ENCODE results near the gene PGLYRP4.
A peak's percentile ranks its signal among the peaks of the same experiment; 100 is the strongest.

Gene PGLYRP4

GRCh38 chr1:153375511-153375910, 26.9 kb upstream of the PGLYRP4 start, which contains the start of gene S100A12:
Gene S100A12 (minus strand): TSS chr1:153375621. CDS start chr1:153374592, 1,029 bp downstream.
- Histone ChIP-seq H3K4me2 (ENCODE audit: low read length, poor library complexity, severe bottlenecking) (no peak within 1 kb of the TSS), H2BK5ac (ENCODE audit: low read depth, low read length, poor library complexity, severe bottlenecking) (no peak within 1 kb of the TSS), H3K4ac (ENCODE audit: low read depth in 1 of 2, low read length in 2 of 2) (no peak within 1 kb of the TSS), H3K9ac (ENCODE audit: low read length) (peak within 1 kb of the TSS; percentile 16), H3K79me1 (replicated peaks; ENCODE audit: low read length, poor library complexity, severe bottlenecking) (no peaks in the 10 kb centered on the region), H3K27ac (ENCODE audit: low read length, poor library complexity, severe bottlenecking) (no peak within 1 kb of the TSS), H2BK15ac (ENCODE audit: low read depth, poor library complexity, severe bottlenecking) (no peak within 1 kb of the TSS), H4K8ac (ENCODE audit: low read length) (no peak within 1 kb of the TSS), H3K14ac (ENCODE audit: low read length in 2 of 2) (no peak within 1 kb of the TSS), H3K18ac (ENCODE audit: low read depth in 1 of 2, low read length in 2 of 2) (no peak within 1 kb of the TSS), H3K4me3 (ENCODE audit: insufficient read depth in 1 of 2, low read depth in 1 of 2, low read length in 2 of 2) (no peak within 1 kb of the TSS), H3K4me1 (ENCODE audit: control insufficient read depth, insufficient read depth, low read depth, low read length) (no peaks in the 10 kb centered on the region), H3K23ac (ENCODE audit: low read length in 2 of 2) (no peak within 1 kb of the TSS), H3K9me3 (ENCODE audit: control insufficient read depth, low read length) (peaks cover 2% of the 10 kb centered on the region), H2BK120ac (ENCODE audit: low read depth, low read length) (no peak within 1 kb of the TSS), H3K36me3 (ENCODE audit: control insufficient read depth in 1 of 2, insufficient read depth in 2 of 2, low read depth in 1 of 2, low read length in 2 of 2) (no peaks in the 10 kb centered on the region), H3K27me3 (ENCODE audit: control insufficient read depth in 1 of 2, insufficient read depth in 1 of 2, low read length in 2 of 2) (peaks cover 0 to 48% of the 10 kb centered on the region in 2 experiments), H2AFZ (ENCODE audit: low read depth, low read length) (no peak within 1 kb of the TSS), H2BK12ac (ENCODE audit: low read length in 2 of 2) (no peak within 1 kb of the TSS), H4K91ac (ENCODE audit: low read length) (no peak within 1 kb of the TSS), H2AK5ac (ENCODE audit: low read length, severe bottlenecking) (no peak within 1 kb of the TSS)
- peak; percentile 2 for DNase-seq
- WGBS: no CpG with 5 or more reads among the region's 1 CpG

GRCh38 chr1:153374071-153374470, 25.4 kb upstream of the PGLYRP4 start:
- H2BK5ac ChIP-seq (ENCODE audit: low read depth, low read length, poor library complexity, severe bottlenecking): no peak overlapping the region
- H3K36me3 ChIP-seq (ENCODE audit: control insufficient read depth in 1 of 2, insufficient read depth in 2 of 2, low read depth in 1 of 2, low read length in 2 of 2): no peaks in the 10 kb centered on the region
- H3K4ac ChIP-seq (ENCODE audit: low read depth in 1 of 2, low read length in 2 of 2): no peak overlapping the region
- no peak overlapping the region for H3K4me2 ChIP-seq (ENCODE audit: low read length, poor library complexity, severe bottlenecking)
- no peak overlapping the region for H2AK5ac ChIP-seq (ENCODE audit: low read length, severe bottlenecking)
- H3K9ac ChIP-seq (ENCODE audit: low read length): no peak overlapping the region
- no peak overlapping the region for H3K23ac ChIP-seq (ENCODE audit: low read length in 2 of 2)
- H3K27me3 ChIP-seq (ENCODE audit: control insufficient read depth in 1 of 2, insufficient read depth in 1 of 2, low read length in 2 of 2): peaks cover 0 to 46% of the 10 kb centered on the region in 2 experiments
- no peak overlapping the region for H3K4me3 ChIP-seq (ENCODE audit: insufficient read depth in 1 of 2, low read depth in 1 of 2, low read length in 2 of 2)
- no peak overlapping the region for H2BK120ac ChIP-seq (ENCODE audit: low read depth, low read length)
- H3K14ac ChIP-seq (ENCODE audit: low read length in 2 of 2): no peak overlapping the region
- H2AFZ ChIP-seq (ENCODE audit: low read depth, low read length): no peak overlapping the region
- H3K27ac ChIP-seq (ENCODE audit: low read length, poor library complexity, severe bottlenecking): no peak overlapping the region
- no peak overlapping the region for H4K91ac ChIP-seq (ENCODE audit: low read length)
- H3K79me1 ChIP-seq (replicated peaks; ENCODE audit: low read length, poor library complexity, severe bottlenecking): no peaks in the 10 kb centered on the region
- H3K4me1 ChIP-seq (ENCODE audit: control insufficient read depth, insufficient read depth, low read depth, low read length): no peaks in the 10 kb centered on the region
- H2BK15ac ChIP-seq (ENCODE audit: low read depth, poor library complexity, severe bottlenecking): no peak overlapping the region
- no peak overlapping the region for H4K8ac ChIP-seq (ENCODE audit: low read length)
- H2BK12ac ChIP-seq (ENCODE audit: low read length in 2 of 2): no peak overlapping the region
- H3K18ac ChIP-seq (ENCODE audit: low read depth in 1 of 2, low read length in 2 of 2): no peak overlapping the region
- 42% methylated on average over 2 of the region's 2 CpGs for WGBS
- H3K9me3 ChIP-seq (ENCODE audit: control insufficient read depth, low read length): no peaks in the 10 kb centered on the region
- no peak for DNase-seq

- no peak overlapping the region for H2BK15ac ChIP-seq (ENCODE audit: low read depth, poor library complexity, severe bottlenecking)
Observed at GRCh38 chr1:153372571-153372970, 23.9 kb upstream of the PGLYRP4 start.

GRCh38 chr1:153371231-153371630, 22.6 kb upstream of the PGLYRP4 start:
- Histone ChIP-seq H3K4me2 (ENCODE audit: low read length, poor library complexity, severe bottlenecking) (no peak overlapping the region), H3K4me3 (ENCODE audit: insufficient read depth in 1 of 2, low read depth in 1 of 2, low read length in 2 of 2) (no peak overlapping the region), H2BK12ac (ENCODE audit: low read length in 2 of 2) (no peak overlapping the region), H3K27ac (ENCODE audit: low read length, poor library complexity, severe bottlenecking) (no peak overlapping the region), H2AK5ac (ENCODE audit: low read length, severe bottlenecking) (no peak overlapping the region), H3K79me1 (replicated peaks; ENCODE audit: low read length, poor library complexity, severe bottlenecking) (no peaks in the 10 kb centered on the region), H3K4me1 (ENCODE audit: control insufficient read depth, insufficient read depth, low read depth, low read length) (no peaks in the 10 kb centered on the region), H2BK5ac (ENCODE audit: low read depth, low read length, poor library complexity, severe bottlenecking) (no peak overlapping the region), H4K91ac (ENCODE audit: low read length) (no peak overlapping the region), H3K9me3 (ENCODE audit: control insufficient read depth, low read length) (no peaks in the 10 kb centered on the region), H2BK15ac (ENCODE audit: low read depth, poor library complexity, severe bottlenecking) (no peak overlapping the region), H3K18ac (ENCODE audit: low read depth in 1 of 2, low read length in 2 of 2) (no peak overlapping the region), H3K4ac (ENCODE audit: low read depth in 1 of 2, low read length in 2 of 2) (no peak overlapping the region), H3K27me3 (ENCODE audit: control insufficient read depth in 1 of 2, insufficient read depth in 1 of 2, low read length in 2 of 2) (peaks cover 0 to 47% of the 10 kb centered on the region in 2 experiments), H3K14ac (ENCODE audit: low read length in 2 of 2) (no peak overlapping the region), H2AFZ (ENCODE audit: low read depth, low read length) (no peak overlapping the region), H3K36me3 (ENCODE audit: control insufficient read depth in 1 of 2, insufficient read depth in 2 of 2, low read depth in 1 of 2, low read length in 2 of 2) (no peaks in the 10 kb centered on the region), H2BK120ac (ENCODE audit: low read depth, low read length) (no peak overlapping the region), H3K9ac (ENCODE audit: low read length) (no peak overlapping the region), H4K8ac (ENCODE audit: low read length) (no peak overlapping the region), H3K23ac (ENCODE audit: low read length in 2 of 2) (no peak overlapping the region)
- DNase-seq: no peak
- 78% methylated on average over 1 of the region's 1 CpG for WGBS

More at GRCh38 chr1:153372571-153372970, 23.9 kb upstream of the PGLYRP4 start:
- H4K91ac ChIP-seq (ENCODE audit: low read length): no peak overlapping the region
- H3K27me3 ChIP-seq (ENCODE audit: control insufficient read depth in 1 of 2, insufficient read depth in 1 of 2, low read length in 2 of 2): peaks cover 0 to 41% of the 10 kb centered on the region in 2 experiments
- no peak overlapping the region for H3K4ac ChIP-seq (ENCODE audit: low read depth in 1 of 2, low read length in 2 of 2)
- H2BK5ac ChIP-seq (ENCODE audit: low read depth, low read length, poor library complexity, severe bottlenecking): no peak overlapping the region
- no peak overlapping the region for H2BK120ac ChIP-seq (ENCODE audit: low read depth, low read length)
- H3K27ac ChIP-seq (ENCODE audit: low read length, poor library complexity, severe bottlenecking): no peak overlapping the region
- no peak overlapping the region for H3K18ac ChIP-seq (ENCODE audit: low read depth in 1 of 2, low read length in 2 of 2)
- H4K8ac ChIP-seq (ENCODE audit: low read length): no peak overlapping the region
- H3K9ac ChIP-seq (ENCODE audit: low read length): no peak overlapping the region
- H3K14ac ChIP-seq (ENCODE audit: low read length in 2 of 2): no peak overlapping the region
- no peaks in the 10 kb centered on the region for H3K4me1 ChIP-seq (ENCODE audit: control insufficient read depth, insufficient read depth, low read depth, low read length)
- no peak overlapping the region for H2BK12ac ChIP-seq (ENCODE audit: low read length in 2 of 2)
- no peak overlapping the region for H2AK5ac ChIP-seq (ENCODE audit: low read length, severe bottlenecking)
- H3K79me1 ChIP-seq (replicated peaks; ENCODE audit: low read length, poor library complexity, severe bottlenecking): no peaks in the 10 kb centered on the region
- DNase-seq: no peak
- H3K36me3 ChIP-seq (ENCODE audit: control insufficient read depth in 1 of 2, insufficient read depth in 2 of 2, low read depth in 1 of 2, low read length in 2 of 2): no peaks in the 10 kb centered on the region
- H3K4me3 ChIP-seq (ENCODE audit: insufficient read depth in 1 of 2, low read depth in 1 of 2, low read length in 2 of 2): no peak overlapping the region
- H3K9me3 ChIP-seq (ENCODE audit: control insufficient read depth, low read length): no peaks in the 10 kb centered on the region
- H2AFZ ChIP-seq (ENCODE audit: low read depth, low read length): no peak overlapping the region
- H3K4me2 ChIP-seq (ENCODE audit: low read length, poor library complexity, severe bottlenecking): no peak overlapping the region
- no peak overlapping the region for H3K23ac ChIP-seq (ENCODE audit: low read length in 2 of 2)
- 69% methylated on average over 2 of the region's 2 CpGs for WGBS

Measured in mesenchymal stem cell (in vitro differentiated cells and primary cell).